IPS-15b (cell line): ENCODE data around the gene LAMC3.

Experiments used
- H3K27me3 ChIP-seq: one replicate; pipeline ENCODE4 v1.6.1; 2013; ENCODE audit warnings: low read length; ENCODE audit not compliant: control insufficient read depth, insufficient read depth
- H3K36me3 ChIP-seq: one replicate; pipeline ENCODE4 v1.6.1; 2013; ENCODE audit warnings: low read length; ENCODE audit not compliant: control insufficient read depth, insufficient read depth
- H3K4me1 ChIP-seq: one replicate; pipeline ENCODE4 v1.6.1; 2013; ENCODE audit warnings: mild to moderate bottlenecking, low read length; ENCODE audit not compliant: control insufficient read depth, insufficient read depth
- H3K4me3 ChIP-seq: one replicate; pipeline ENCODE4 v1.5.1; 2013; ENCODE audit warnings: low read depth, low read length
- H3K9ac ChIP-seq: one replicate; pipeline ENCODE4 v1.6.1; 2013; ENCODE audit warnings: low read depth, mild to moderate bottlenecking, low read length
- H3K9me3 ChIP-seq: one replicate; pipeline ENCODE4 v1.6.1; 2013; ENCODE audit warnings: mild to moderate bottlenecking, low read length; ENCODE audit not compliant: control insufficient read depth, insufficient read depth

LAMC3 gene

GRCh38 chr9:131068076-131068816 is 59.3 kb downstream of the LAMC3 start:
- no peaks in the 10 kb centered on the region for H3K4me1 ChIP-seq
- H3K27me3 ChIP-seq: no peaks in the 10 kb centered on the region
- H3K36me3 ChIP-seq: no peaks in the 10 kb centered on the region
- H3K9me3 ChIP-seq: no peaks in the 10 kb centered on the region
- no peak overlapping the region for H3K4me3 ChIP-seq
- no peak overlapping the region for H3K9ac ChIP-seq

- Histone ChIP-seq H3K4me3 (no peak overlapping the region), H3K9ac (no peak overlapping the region), H3K36me3 (no peaks in the 10 kb centered on the region), H3K4me1 (no peaks in the 10 kb centered on the region), H3K27me3 (no peaks in the 10 kb centered on the region), H3K9me3 (no peaks in the 10 kb centered on the region)
These were observed 60.7 kb downstream of the LAMC3 start for GRCh38 chr9:131069699-131070098.

- no peak overlapping the region for H3K9ac ChIP-seq
- H3K4me1 ChIP-seq: no peaks in the 10 kb centered on the region
- no peaks in the 10 kb centered on the region for H3K9me3 ChIP-seq
- no peaks in the 10 kb centered on the region for H3K36me3 ChIP-seq
- H3K4me3 ChIP-seq: no peak overlapping the region
- H3K27me3 ChIP-seq: no peaks in the 10 kb centered on the region
These were observed 63.3 kb downstream of the LAMC3 start for GRCh38 chr9:131072107-131072870.

- Histone ChIP-seq H3K9ac (no peak overlapping the region), H3K4me3 (no peak overlapping the region), H3K27me3 (no peaks in the 10 kb centered on the region)
These were observed 63.9 kb downstream of the LAMC3 start for GRCh38 chr9:131072871-131073237.

GRCh38 chr9:131076347-131077195 is 67.6 kb downstream of the LAMC3 start:
- no peaks in the 10 kb centered on the region for H3K27me3 ChIP-seq

More at GRCh38 chr9:131072871-131073237, 63.9 kb downstream of the LAMC3 start:
- Histone ChIP-seq H3K36me3 (no peaks in the 10 kb centered on the region), H3K4me1 (no peaks in the 10 kb centered on the region), H3K9me3 (no peaks in the 10 kb centered on the region)

GRCh38 chr9:131078427-131079366 is 69.7 kb downstream of the LAMC3 start:
- H3K36me3 ChIP-seq: no peaks in the 10 kb centered on the region
- no peaks in the 10 kb centered on the region for H3K9me3 ChIP-seq
- no peak overlapping the region for H3K4me3 ChIP-seq
- H3K4me1 ChIP-seq: no peaks in the 10 kb centered on the region
- no peak overlapping the region for H3K9ac ChIP-seq
- H3K27me3 ChIP-seq: no peaks in the 10 kb centered on the region

More at GRCh38 chr9:131076347-131077195, 67.6 kb downstream of the LAMC3 start:
- Histone ChIP-seq H3K4me3 (no peak overlapping the region), H3K9ac (no peak overlapping the region), H3K9me3 (no peaks in the 10 kb centered on the region), H3K4me1 (no peaks in the 10 kb centered on the region), H3K36me3 (no peaks in the 10 kb centered on the region)

- Histone ChIP-seq H3K36me3 (no peaks in the 10 kb centered on the region), H3K4me1 (no peaks in the 10 kb centered on the region), H3K9ac (no peak overlapping the region), H3K4me3 (no peak overlapping the region), H3K27me3 (no peaks in the 10 kb centered on the region), H3K9me3 (no peaks in the 10 kb centered on the region)
These were observed 71.6 kb downstream of the LAMC3 start for GRCh38 chr9:131080589-131080988.

- Histone ChIP-seq H3K4me1 (no peaks in the 10 kb centered on the region), H3K36me3 (no peaks in the 10 kb centered on the region), H3K27me3 (no peaks in the 10 kb centered on the region), H3K9ac (no peak overlapping the region), H3K9me3 (no peaks in the 10 kb centered on the region), H3K4me3 (no peak overlapping the region)
These were observed 72.9 kb downstream of the LAMC3 start for GRCh38 chr9:131081868-131082267.

GRCh38 chr9:131082774-131083512 is 74.0 kb downstream of the LAMC3 start:
- no peaks in the 10 kb centered on the region for H3K9me3 ChIP-seq
- no peak overlapping the region for H3K9ac ChIP-seq
- no peaks in the 10 kb centered on the region for H3K4me1 ChIP-seq
- H3K36me3 ChIP-seq: no peaks in the 10 kb centered on the region
- H3K4me3 ChIP-seq: no peak overlapping the region
- no peaks in the 10 kb centered on the region for H3K27me3 ChIP-seq

GRCh38 chr9:131084661-131085369 is 75.8 kb downstream of the LAMC3 start:
- H3K36me3 ChIP-seq: no peaks in the 10 kb centered on the region
- H3K27me3 ChIP-seq: no peaks in the 10 kb centered on the region
- H3K4me3 ChIP-seq: no peak overlapping the region
- H3K9me3 ChIP-seq: no peaks in the 10 kb centered on the region
- no peak overlapping the region for H3K9ac ChIP-seq
- H3K4me1 ChIP-seq: no peaks in the 10 kb centered on the region
